Loucy (cell line): ENCODE results near the gene GTF2F2.

Experiments
- EZH2phosphoT487 ChIP-seq: fragments of 200-600 bp; IDR thresholded peaks from 2 replicates; pipeline ENCODE4 v1.6.1; 2018; ENCODE audit warnings: antibody characterized with exemption, mild to moderate bottlenecking, moderate library complexity, borderline replicate concordance
- TF ChIP-seq, protein P1 (sequence below): fragments of 200-600 bp; sonication (generic); conservative IDR thresholded peaks from 2 replicates; pipeline ENCODE4 v1.5.1; 2014; ENCODE audit warnings: mild to moderate bottlenecking, antibody characterized with exemption, low read length

GRCh38 chr13:45229172-45229571, 108.9 kb downstream of the GTF2F2 start:
- TF ChIP-seq, protein P1, sequence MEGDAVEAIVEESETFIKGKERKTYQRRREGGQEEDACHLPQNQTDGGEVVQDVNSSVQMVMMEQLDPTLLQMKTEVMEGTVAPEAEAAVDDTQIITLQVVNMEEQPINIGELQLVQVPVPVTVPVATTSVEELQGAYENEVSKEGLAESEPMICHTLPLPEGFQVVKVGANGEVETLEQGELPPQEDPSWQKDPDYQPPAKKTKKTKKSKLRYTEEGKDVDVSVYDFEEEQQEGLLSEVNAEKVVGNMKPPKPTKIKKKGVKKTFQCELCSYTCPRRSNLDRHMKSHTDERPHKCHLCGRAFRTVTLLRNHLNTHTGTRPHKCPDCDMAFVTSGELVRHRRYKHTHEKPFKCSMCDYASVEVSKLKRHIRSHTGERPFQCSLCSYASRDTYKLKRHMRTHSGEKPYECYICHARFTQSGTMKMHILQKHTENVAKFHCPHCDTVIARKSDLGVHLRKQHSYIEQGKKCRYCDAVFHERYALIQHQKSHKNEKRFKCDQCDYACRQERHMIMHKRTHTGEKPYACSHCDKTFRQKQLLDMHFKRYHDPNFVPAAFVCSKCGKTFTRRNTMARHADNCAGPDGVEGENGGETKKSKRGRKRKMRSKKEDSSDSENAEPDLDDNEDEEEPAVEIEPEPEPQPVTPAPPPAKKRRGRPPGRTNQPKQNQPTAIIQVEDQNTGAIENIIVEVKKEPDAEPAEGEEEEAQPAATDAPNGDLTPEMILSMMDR: no peak
- TF ChIP-seq EZH2phosphoT487: no peak
